A204.1 (cell line): ENCODE results near the gene BGLAP.

ENCODE experiments used
- FAIRE-seq: peaks from 2 replicates; lab custom pipeline; 2012; peaks lifted over from hg19 to GRCh38; lab: Jason Lieb, UNC

Gene BGLAP

GRCh38 chr1:156226782-156227181 lies 15.2 kb upstream of the BGLAP start:
- FAIRE-seq, result no peak

- FAIRE-seq, result no peak
These were observed 13.5 kb upstream of the BGLAP start for GRCh38 chr1:156228501-156228900.

GRCh38 chr1:156229809-156230472 lies 12.0 kb upstream of the BGLAP start:
- no peak for FAIRE-seq

- FAIRE-seq, result no peak
These were observed 11.5 kb upstream of the BGLAP start for GRCh38 chr1:156230473-156230837.

- no peak for FAIRE-seq
These were observed 9.6 kb upstream of the BGLAP start for GRCh38 chr1:156232201-156232894.

GRCh38 chr1:156233426-156234127 lies 8.4 kb upstream of the BGLAP start:
- FAIRE-seq, result no peak

- FAIRE-seq, result no peak
These were observed 5.8 kb upstream of the BGLAP start for GRCh38 chr1:156236164-156236563.

GRCh38 chr1:156238248-156238647 lies 3.7 kb upstream of the BGLAP start:
- FAIRE-seq, result no peak

- no peak for FAIRE-seq
These were observed 623 bp upstream of the BGLAP start for GRCh38 chr1:156241311-156241811.

GRCh38 chr1:156242738-156243137 lies 754 bp downstream of the BGLAP start:
- FAIRE-seq, result no peak

GRCh38 chr1:156244126-156244525 lies 2.1 kb downstream of the BGLAP start:
- no peak for FAIRE-seq

GRCh38 chr1:156244712-156245111 lies 2.7 kb downstream of the BGLAP start:
- no peak for FAIRE-seq

GRCh38 chr1:156245451-156246232 lies 3.7 kb downstream of the BGLAP start:
- FAIRE-seq, result no peak

GRCh38 chr1:156246241-156246780 lies 4.3 kb downstream of the BGLAP start:
- FAIRE-seq, result no peak

- no peak for FAIRE-seq
These were observed 4.9 kb downstream of the BGLAP start for GRCh38 chr1:156246781-156247459.

- no peak for FAIRE-seq
These were observed 5.7 kb downstream of the BGLAP start, which contains the start of gene PAQR6 for GRCh38 chr1:156247460-156248322. Gene PAQR6, minus strand, starts transcription at chr1:156248056. Its CDS starts 1,325 bp downstream, at chr1:156246731.

GRCh38 chr1:156248323-156248683 lies 6.3 kb downstream of the BGLAP start:
- FAIRE-seq, result no peak

- no peak for FAIRE-seq
These were observed 7.6 kb downstream of the BGLAP start for GRCh38 chr1:156249593-156249992.

- FAIRE-seq, result no peak
These were observed 9.5 kb downstream of the BGLAP start for GRCh38 chr1:156251527-156251926.

- FAIRE-seq, result no peak
These were observed 11.7 kb downstream of the BGLAP start for GRCh38 chr1:156253634-156254033.

GRCh38 chr1:156257711-156258110 lies 15.7 kb downstream of the BGLAP start:
- no peak for FAIRE-seq
